T-helper 17 cell (primary cell): ENCODE results near the gene PIK3R5. TPM values are rescaled to one million over a fixed set of nuclear protein-coding genes. Genes with fewer than 3 reads are reported as not detected.
A peak's percentile ranks its signal among the peaks of the same experiment; 100 is the strongest.

Source experiments
- ATAC-seq: fragments of 150-1000 bp; cut with Tn5 transposase; 2 replicates; pipeline ENCODE4 v1.10.0; 2021; ENCODE audit warnings: mild to moderate bottlenecking, moderate library complexity
- DNase-seq, 3 donors: peaks; one replicate each; pipeline versions ENCODE4 v3.0.0 to v3.0.0-alpha.2; 2020 to 2021
- H3K9me3 ChIP-seq: one replicate; pipeline ENCODE4 v1.7.0; 2013; ENCODE audit warnings: low read length, mild to moderate bottlenecking; ENCODE audit not compliant: control insufficient read depth, poor library complexity, severe bottlenecking
- H3K27ac Mint-ChIP-seq: one replicate; pipeline ENCODE4 v1.8.0; 2022; ENCODE audit warnings: mild to moderate bottlenecking, moderate library complexity, mixed read lengths
- H3K27me3 Mint-ChIP-seq: one replicate; pipeline ENCODE4 v1.8.0; 2022; ENCODE audit warnings: mixed read lengths
- H3K36me3 Mint-ChIP-seq: one replicate; pipeline ENCODE4 v1.8.0; 2022; ENCODE audit warnings: low read depth, mixed read lengths
- H3K4me1 Mint-ChIP-seq: one replicate; pipeline ENCODE4 v1.8.0; 2022; ENCODE audit warnings: mild to moderate bottlenecking, mixed read lengths
- H3K4me3 Mint-ChIP-seq: one replicate; pipeline ENCODE4 v1.8.0; 2022; ENCODE audit warnings: mild to moderate bottlenecking, moderate library complexity, mixed read lengths
- total RNA-seq, 4 donors: library from RNA in 2 of 4; stranded (reverse) in 2 of 4; gene quantifications; one replicate each; pipeline ENCODE4 v1.2.3 and lab custom pipeline; 2022 to 2026

PIK3R5 gene
- total RNA-seq, 2 donors from 2014 or later = 164 to 177 TPM

DNA sequence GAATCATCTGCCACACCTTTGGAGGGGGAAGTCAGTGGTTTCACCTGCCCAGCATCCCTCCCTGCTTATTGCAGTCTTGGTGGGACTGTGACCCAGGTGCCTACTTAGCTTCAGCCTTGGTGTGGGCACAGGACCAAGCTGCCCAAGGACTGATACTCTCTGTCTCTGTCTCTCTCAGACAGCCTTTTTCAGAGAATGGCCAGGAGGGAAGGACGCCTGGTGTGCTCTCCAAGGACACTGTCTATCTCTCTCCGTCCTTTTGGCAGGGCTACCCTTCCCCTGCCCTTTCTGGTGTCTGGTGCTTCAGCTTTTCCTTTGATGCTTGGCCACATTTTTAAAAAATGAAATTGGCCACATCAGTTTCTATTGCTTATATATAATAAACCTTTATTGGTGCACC, 117.6 kb downstream of the PIK3R5 start:
- H3K4me3 Mint-ChIP-seq = no peak overlapping the region
- ATAC-seq (no peak), DNase-seq (no peak)
- H3K36me3 Mint-ChIP-seq = peaks cover 3% of the 10 kb centered on the region
- no peaks in the 10 kb centered on the region for H3K9me3 ChIP-seq
- H3K27ac Mint-ChIP-seq = no peak overlapping the region
- peaks cover 5% of the 10 kb centered on the region for H3K4me1 Mint-ChIP-seq
- peaks cover 5% of the 10 kb centered on the region for H3K27me3 Mint-ChIP-seq

DNA sequence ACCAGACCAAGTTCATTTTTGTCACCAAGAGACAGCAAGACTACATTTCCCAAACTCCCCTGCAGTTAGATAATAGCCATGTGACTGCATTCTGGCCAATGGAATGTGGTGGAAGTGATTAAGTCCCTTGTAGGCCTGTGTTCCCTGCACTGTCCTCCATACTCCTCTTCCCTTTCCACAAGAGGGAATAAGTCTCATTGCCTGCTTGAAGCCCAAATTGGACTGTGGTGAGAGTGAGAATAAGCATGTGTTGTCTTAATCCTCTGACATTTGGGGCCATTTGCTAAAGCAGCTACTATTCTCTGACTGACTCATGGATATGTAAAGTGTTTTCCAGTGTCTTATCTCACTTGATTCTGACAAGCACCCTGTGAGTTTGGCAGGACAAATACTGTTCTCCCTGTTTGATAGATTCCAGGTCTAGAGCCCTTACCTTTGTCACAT, 118.7 kb downstream of the PIK3R5 start:
- H3K27ac Mint-ChIP-seq = no peak overlapping the region
- H3K27me3 Mint-ChIP-seq = peaks cover 3% of the 10 kb centered on the region
- peaks cover 3% of the 10 kb centered on the region for H3K4me1 Mint-ChIP-seq
- no peaks in the 10 kb centered on the region for H3K9me3 ChIP-seq
- no peak for ATAC-seq
- H3K4me3 Mint-ChIP-seq = no peak overlapping the region
- H3K36me3 Mint-ChIP-seq = peaks cover under 1% of the 10 kb centered on the region
- DNase-seq = no peak

DNA sequence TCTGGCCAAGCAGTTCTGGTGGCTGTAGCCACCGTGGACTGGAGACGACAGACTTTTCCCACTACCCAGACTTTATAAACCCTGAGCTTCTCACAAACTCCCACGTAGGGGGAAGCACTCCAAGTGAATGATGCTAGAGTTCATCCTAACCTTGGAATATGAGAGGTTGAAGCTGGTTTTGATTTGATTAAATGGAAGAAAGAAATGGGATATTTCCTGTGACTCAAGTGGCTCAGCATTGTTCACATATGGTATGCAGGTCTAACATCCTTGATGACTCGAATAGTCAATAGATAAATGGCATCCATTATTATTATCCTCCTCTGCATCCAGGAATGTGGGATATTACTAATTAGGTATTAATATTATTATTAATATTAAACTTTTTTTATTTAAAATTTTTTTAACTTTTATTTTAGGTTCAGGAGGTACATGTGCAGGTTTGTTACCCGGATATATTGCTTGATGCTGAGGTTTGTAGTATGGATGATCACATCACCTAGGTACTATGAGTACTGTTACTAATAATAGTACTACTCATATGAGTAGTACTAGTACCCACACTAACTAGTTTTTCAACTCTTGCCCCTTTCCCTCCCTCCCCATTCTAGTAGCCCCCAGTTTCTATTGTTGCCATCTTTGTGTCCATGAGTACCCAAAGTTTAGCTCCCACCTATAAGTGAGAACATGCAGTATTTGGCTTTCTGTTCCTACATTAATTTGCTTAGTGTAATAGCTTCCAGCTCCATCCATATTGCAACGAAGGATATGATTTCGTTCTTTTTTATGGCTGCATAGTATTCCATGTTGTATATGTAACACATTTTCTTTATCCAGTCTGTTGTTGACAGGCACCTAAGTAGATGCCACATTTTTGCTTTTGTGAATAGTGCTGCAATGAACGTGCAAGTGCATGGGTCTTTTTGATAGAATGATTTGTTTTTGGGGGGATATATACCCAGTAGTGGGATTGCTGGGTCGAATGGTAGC, 121.0 kb downstream of the PIK3R5 start:
- DNase-seq (no peak), ATAC-seq (no peak)
- Mint-ChIP-seq H3K27ac (no peak overlapping the region), H3K4me3 (no peak overlapping the region), H3K4me1 (peaks cover 3% of the 10 kb centered on the region), H3K27me3 (no peaks in the 10 kb centered on the region), H3K36me3 (no peaks in the 10 kb centered on the region)
- H3K9me3 ChIP-seq = no peaks in the 10 kb centered on the region

DNA sequence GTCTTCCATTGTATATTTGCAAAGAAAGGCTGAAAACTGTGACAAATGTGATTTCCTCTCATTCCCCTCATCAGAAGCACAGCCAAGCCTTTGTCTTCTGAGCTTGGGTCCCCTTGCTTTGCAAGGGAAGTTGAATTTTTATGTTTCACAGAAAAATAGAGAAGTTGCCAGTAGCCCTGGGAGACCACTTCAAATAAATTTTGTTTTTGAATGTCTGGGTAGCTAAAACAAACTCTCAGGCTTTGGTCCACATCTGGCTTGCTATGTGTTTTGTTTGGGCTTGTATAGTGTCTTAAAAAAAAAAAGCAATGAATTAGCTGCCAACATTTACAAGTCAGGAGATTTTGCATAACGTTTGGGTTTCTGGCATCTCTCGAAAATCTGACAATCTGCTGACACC, 122.2 kb downstream of the PIK3R5 start:
- H3K36me3 Mint-ChIP-seq = no peaks in the 10 kb centered on the region
- peaks cover 3% of the 10 kb centered on the region for H3K4me1 Mint-ChIP-seq
- DNase-seq (no peak), ATAC-seq (no peak)
- no peak overlapping the region for H3K27ac Mint-ChIP-seq
- H3K4me3 Mint-ChIP-seq = no peak overlapping the region
- H3K9me3 ChIP-seq = no peaks in the 10 kb centered on the region
- peaks cover 6% of the 10 kb centered on the region for H3K27me3 Mint-ChIP-seq

DNA sequence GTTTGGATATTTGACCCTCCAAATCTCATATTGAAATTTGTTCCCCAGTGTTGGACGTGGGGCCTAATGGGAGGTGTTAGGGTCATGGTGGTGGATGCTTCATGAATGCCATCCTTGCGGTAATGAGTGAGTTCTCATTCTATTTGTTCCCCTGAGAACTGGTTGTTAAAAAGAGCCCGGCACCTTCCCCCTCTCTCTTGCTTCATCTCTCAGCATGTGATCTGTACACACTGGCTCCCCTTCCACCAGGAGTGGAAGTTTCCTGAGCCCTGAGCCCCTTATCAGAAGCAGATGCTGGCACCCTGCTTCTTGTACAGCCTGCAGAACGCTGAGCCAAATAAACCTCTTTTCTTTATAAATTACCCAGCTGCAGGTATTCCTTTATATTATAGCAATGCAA, 123.7 kb downstream of the PIK3R5 start:
- Mint-ChIP-seq H3K4me1 (peaks cover 3% of the 10 kb centered on the region), H3K36me3 (no peaks in the 10 kb centered on the region), H3K27ac (peak overlapping the region; percentile 47), H3K27me3 (peaks cover 12% of the 10 kb centered on the region), H3K4me3 (no peak overlapping the region)
- DNase-seq = no peak
- ATAC-seq = no peak
- H3K9me3 ChIP-seq = no peaks in the 10 kb centered on the region

DNA sequence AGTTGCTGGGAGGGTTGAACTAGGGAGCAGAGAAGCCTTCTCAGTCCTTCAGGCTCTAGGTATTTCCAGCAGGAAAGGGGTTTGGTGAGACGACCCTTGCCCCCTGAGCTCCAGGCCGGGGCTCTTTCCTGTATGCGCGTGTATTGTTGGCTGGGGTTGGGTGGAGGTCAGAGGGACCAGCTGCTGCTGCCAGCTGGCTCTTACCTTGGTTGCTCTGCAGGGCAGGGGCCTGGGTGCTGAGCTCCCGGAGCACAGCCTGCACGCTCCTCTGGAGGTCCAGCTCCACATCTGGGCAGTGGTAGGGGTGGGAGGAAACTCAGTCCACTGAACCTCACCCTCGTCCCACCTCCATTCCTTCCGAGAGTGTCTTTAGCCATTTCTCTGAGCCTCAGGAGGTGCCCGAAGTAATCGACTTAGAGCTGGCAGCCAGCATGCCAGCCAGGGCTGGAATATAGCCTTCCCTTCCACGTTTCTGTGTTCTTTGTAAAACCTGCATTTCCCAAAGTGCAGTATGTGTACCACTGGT, 126.0 kb downstream of the PIK3R5 start:
- peaks cover 3% of the 10 kb centered on the region for H3K4me1 Mint-ChIP-seq
- DNase-seq (no peak), ATAC-seq (no peak)
- no peaks in the 10 kb centered on the region for H3K9me3 ChIP-seq
- no peak overlapping the region for H3K27ac Mint-ChIP-seq
- no peak overlapping the region for H3K4me3 Mint-ChIP-seq
- H3K27me3 Mint-ChIP-seq = peaks cover 12% of the 10 kb centered on the region
- no peaks in the 10 kb centered on the region for H3K36me3 Mint-ChIP-seq

DNA sequence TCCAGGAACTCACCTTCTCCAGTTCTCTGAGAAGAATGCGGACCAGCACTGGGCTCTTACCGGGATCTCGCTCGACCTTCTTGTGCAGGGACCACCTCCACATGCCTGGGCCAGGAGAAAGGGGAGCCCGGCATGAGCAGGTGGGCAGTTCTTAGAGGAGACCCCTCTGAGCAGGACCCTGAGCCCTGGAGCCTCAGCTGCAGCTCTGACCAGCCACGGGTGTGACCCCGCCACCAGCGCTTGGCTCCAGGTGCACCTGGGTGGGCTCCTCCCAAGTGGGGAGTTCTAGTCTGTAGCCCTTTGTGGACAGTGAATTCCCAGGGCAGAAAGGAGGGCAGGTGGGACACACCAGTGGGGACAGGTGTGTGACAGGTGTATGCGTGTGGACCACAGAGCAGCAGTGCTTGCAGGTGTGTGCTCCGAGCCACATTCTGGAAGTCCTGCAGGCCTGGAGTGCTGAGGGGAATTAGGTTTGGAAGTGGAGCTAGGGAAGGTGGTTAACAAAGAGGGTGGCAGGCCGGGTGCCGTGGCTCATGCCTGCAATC, 126.9 kb downstream of the PIK3R5 start:
- DNase-seq (no peak), ATAC-seq (no peak)
- no peak overlapping the region for H3K27ac Mint-ChIP-seq
- no peak overlapping the region for H3K4me3 Mint-ChIP-seq
- no peaks in the 10 kb centered on the region for H3K36me3 Mint-ChIP-seq
- peaks cover 3% of the 10 kb centered on the region for H3K4me1 Mint-ChIP-seq
- no peaks in the 10 kb centered on the region for H3K9me3 ChIP-seq
- peaks cover 12% of the 10 kb centered on the region for H3K27me3 Mint-ChIP-seq

DNA sequence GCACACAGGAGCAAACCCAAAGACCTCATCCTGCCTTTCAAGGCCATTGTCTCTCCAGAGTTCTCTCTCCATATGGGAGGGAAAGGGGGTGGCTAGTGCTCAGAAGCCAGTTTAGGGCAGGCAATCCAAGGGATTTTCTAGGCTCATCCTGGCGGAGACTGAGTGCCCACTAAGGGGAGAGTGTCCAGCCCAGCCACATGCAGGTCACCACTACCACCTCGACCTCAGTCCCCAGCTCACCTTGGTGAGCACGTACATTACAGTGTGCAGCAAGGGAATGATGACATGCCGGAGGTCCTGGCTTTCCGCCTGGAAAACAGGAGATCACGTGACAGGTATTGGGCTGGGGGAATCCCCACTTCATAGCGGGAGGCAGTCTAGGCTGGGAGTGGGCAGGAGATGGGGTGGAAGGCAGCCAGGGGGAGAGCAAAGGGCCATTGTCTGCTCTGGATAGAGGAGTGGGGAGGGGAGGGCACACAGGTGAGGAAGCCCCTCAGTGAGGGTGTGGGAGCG, 127.9 kb downstream of the PIK3R5 start:
- H3K36me3 Mint-ChIP-seq = no peaks in the 10 kb centered on the region
- H3K4me1 Mint-ChIP-seq = no peaks in the 10 kb centered on the region
- H3K27me3 Mint-ChIP-seq = peaks cover 12% of the 10 kb centered on the region
- no peaks in the 10 kb centered on the region for H3K9me3 ChIP-seq
- H3K27ac Mint-ChIP-seq = no peak overlapping the region
- H3K4me3 Mint-ChIP-seq = no peak overlapping the region
- DNase-seq (no peak), ATAC-seq (no peak)

DNA sequence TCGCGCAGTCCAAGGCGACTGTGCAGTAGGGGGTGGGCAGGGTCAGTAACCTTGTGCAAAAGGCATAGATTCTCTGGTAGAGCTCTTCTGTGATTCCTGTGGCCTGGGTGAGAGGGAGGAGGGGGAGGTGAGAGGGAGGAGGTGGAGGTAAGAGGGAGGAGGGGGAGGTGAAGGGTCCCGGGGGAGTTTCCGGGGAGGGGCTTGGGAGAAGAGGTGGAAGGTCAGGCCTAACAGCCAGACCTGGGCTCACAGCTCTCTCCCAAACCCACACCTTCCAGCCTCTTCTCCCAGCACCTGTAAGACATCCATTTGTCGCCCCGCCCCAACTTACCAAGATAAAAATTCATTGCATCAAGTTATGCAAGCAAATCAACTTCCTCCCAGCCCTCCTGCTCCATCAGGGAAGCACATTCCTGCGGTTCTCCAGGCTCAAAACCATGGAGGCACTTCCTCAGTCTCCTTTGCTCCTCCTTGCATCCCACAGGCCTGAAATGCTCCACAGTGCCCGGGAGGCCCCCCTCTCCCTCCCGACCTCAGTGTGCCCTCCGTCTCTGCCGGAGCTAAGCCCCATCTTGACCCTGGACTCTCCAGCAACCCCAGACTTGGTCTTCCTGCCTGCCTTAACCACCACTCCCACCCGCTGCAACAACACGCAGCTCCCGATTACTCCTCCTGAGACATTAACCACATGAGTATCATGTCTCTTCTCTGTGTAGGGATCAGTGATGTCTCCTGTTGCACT, 128.5 kb downstream of the PIK3R5 start:
- ATAC-seq = no peak
- H3K4me1 Mint-ChIP-seq = no peaks in the 10 kb centered on the region
- no peak for DNase-seq
- H3K27me3 Mint-ChIP-seq = peaks cover 12% of the 10 kb centered on the region
- no peak overlapping the region for H3K4me3 Mint-ChIP-seq
- H3K9me3 ChIP-seq = no peaks in the 10 kb centered on the region
- H3K27ac Mint-ChIP-seq = no peak overlapping the region
- H3K36me3 Mint-ChIP-seq = no peaks in the 10 kb centered on the region

DNA sequence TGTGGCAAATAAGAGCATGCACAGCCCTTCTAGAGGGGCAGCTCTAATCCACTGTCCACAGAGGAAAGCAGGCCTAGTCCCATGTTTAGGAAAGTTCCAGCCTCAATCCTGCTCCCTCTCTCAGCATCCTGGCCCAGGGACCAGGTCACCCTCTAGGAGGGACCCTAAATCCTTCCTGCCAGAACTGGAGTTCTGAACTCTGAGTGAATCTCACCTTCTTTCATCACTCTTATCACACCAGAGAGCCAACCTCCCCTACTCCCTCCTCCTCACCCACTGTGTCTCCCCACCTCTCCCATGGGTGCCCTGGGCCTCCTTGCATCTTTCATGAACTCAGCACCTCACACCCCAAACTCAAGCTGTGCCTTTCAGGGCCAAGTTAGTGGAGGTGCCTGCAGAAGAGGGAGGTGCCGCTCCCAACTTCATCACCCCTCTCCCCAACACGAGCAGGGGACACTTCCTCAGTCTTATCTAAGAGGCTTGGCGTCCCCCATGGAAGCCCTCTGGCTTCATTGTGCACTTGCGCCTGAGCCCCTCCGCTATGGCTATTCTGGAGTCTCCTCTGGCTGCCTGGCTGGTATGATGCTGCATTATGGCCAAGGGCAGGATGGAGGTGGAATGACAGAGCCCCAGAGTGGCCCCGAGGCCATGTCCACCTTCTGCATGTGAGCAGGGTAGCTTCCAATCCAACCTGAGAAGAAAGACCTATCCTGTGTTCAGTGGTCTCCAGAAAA, 129.7 kb downstream of the PIK3R5 start:
- H3K27ac Mint-ChIP-seq = no peak overlapping the region
- H3K36me3 Mint-ChIP-seq = no peaks in the 10 kb centered on the region
- DNase-seq (no peak), ATAC-seq (no peak)
- peaks cover 12% of the 10 kb centered on the region for H3K27me3 Mint-ChIP-seq
- H3K4me1 Mint-ChIP-seq = no peaks in the 10 kb centered on the region
- no peaks in the 10 kb centered on the region for H3K9me3 ChIP-seq
- H3K4me3 Mint-ChIP-seq = no peak overlapping the region

DNA sequence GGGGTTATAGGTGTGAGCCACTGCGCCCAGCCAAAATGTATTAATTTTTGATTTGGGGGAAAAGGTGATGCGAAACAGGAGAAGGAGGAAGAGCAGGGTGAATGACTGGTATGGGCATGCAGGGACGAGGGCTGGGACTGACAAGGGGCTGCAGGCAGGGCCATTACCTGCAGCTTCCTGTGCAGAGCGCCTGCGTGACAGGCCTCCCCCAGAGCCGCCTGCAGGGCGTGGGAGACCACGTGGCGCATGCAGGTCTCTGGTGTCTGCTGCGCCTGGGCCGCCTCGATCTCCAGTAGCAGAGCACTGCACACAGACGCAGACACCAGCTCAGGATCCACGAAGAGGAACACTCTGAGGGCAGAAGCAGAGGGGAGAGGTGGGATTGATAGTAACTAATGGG, 130.4 kb downstream of the PIK3R5 start:
- H3K9me3 ChIP-seq = no peaks in the 10 kb centered on the region
- Mint-ChIP-seq H3K4me3 (no peak overlapping the region), H3K36me3 (no peaks in the 10 kb centered on the region), H3K27me3 (peaks cover 12% of the 10 kb centered on the region), H3K4me1 (no peaks in the 10 kb centered on the region), H3K27ac (no peak overlapping the region)
- DNase-seq = no peak
- no peak for ATAC-seq

DNA sequence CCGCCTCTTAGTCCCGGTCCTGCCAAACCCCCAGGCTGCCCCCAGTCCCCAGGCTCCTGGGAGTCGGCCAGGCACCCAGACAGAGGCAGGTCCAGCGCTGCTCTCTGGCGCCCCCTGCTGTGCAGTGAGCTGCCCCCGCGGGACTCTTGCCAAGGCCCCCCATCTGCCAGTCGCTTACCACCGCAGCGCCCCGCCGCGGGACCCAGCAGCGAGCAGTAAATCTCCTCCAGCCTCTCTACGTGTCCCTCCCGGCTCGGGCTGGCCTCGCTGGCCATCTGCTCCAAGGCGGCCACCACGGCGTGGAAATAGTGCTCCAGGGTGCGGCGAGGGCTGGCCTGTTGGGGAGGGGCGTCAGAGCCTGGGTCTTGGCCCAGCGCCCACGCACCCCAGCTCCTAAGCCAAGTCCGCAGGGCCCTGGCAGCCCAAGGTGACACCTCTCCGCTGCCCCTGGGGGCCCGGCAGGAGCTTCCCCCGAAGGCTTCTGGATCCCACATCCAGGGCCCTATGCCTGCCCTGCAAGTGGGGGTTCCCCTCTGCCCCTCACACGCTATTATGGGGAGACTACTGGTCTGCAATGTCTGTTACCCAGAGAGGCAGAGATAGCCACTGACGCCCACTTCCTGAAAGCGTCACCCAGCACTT, 132.7 kb downstream of the PIK3R5 start:
- ATAC-seq = no peak
- no peak overlapping the region for H3K27ac Mint-ChIP-seq
- no peak overlapping the region for H3K4me3 Mint-ChIP-seq
- peaks cover 6% of the 10 kb centered on the region for H3K27me3 Mint-ChIP-seq
- no peaks in the 10 kb centered on the region for H3K9me3 ChIP-seq
- H3K36me3 Mint-ChIP-seq = no peaks in the 10 kb centered on the region
- H3K4me1 Mint-ChIP-seq = no peaks in the 10 kb centered on the region
- DNase-seq = peak in 1 of 3 donors; percentile 14
